Uterus (tissue), 2 donors: Measurements from ENCODE around the gene KRT3.

Experiments used
- POLR2A ChIP-seq, 2 donors: fragments of 450-650 bp; IDR thresholded peaks; one replicate each; pipeline ENCODE4 v1.6.1; 2016; ENCODE audit warnings: antibody characterized with exemption in 2 of 2, mild to moderate bottlenecking in 1 of 2, moderate library complexity in 1 of 2
- TF ChIP-seq, protein P1 (sequence below), 4 experiments: fragments of 200-600 bp in 2 of 4; fragments of 450-650 bp in 2 of 4; sonication (generic) in 2 of 4; IDR thresholded peaks; one replicate each; pipeline ENCODE4 v1.5.1; 2016 to 2019; ENCODE audit warnings: antibody characterized with exemption in 4 of 4, mild to moderate bottlenecking in 2 of 4, moderate library complexity in 1 of 4

GRCh38 chr12:52813885-52814709 is 18.2 kb upstream of the KRT3 start, which contains the start of gene KRT4:
- TF ChIP-seq, protein P1, sequence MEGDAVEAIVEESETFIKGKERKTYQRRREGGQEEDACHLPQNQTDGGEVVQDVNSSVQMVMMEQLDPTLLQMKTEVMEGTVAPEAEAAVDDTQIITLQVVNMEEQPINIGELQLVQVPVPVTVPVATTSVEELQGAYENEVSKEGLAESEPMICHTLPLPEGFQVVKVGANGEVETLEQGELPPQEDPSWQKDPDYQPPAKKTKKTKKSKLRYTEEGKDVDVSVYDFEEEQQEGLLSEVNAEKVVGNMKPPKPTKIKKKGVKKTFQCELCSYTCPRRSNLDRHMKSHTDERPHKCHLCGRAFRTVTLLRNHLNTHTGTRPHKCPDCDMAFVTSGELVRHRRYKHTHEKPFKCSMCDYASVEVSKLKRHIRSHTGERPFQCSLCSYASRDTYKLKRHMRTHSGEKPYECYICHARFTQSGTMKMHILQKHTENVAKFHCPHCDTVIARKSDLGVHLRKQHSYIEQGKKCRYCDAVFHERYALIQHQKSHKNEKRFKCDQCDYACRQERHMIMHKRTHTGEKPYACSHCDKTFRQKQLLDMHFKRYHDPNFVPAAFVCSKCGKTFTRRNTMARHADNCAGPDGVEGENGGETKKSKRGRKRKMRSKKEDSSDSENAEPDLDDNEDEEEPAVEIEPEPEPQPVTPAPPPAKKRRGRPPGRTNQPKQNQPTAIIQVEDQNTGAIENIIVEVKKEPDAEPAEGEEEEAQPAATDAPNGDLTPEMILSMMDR (IDR thresholded peaks at IDR 0.05), result no peak
- TF ChIP-seq POLR2A (IDR thresholded peaks at IDR 0.05), result no peak
